HepG2 (cell line): Measurements from ENCODE around the gene MUL1. TPM values are rescaled to one million over a fixed set of nuclear protein-coding genes. Genes with fewer than 3 reads are reported as not detected.
A peak's percentile ranks its signal among the peaks of the same experiment; 100 is the strongest.

ENCODE experiments used
- ATAD3A ChIP-seq: sonication (generic); formaldehyde crosslinking; IDR thresholded peaks from 2 replicates; pipeline ENCODE4 v1.4.0; 2020; ENCODE audit warnings: missing genetic modification reagents
- POGK ChIP-seq: sonication (generic); formaldehyde crosslinking; conservative IDR thresholded peaks from 2 replicates; pipeline ENCODE4 v1.8.0; 2022; ENCODE audit warnings: mild to moderate bottlenecking, moderate library complexity, missing genetic modification reagents
- SAFB2 ChIP-seq: sonication (generic); formaldehyde crosslinking; IDR thresholded peaks from 2 replicates; pipeline ENCODE4 v1.5.1; 2020; ENCODE audit warnings: missing genetic modification reagents, low read depth, mild to moderate bottlenecking, borderline replicate concordance
- SMC3 ChIP-seq: IDR thresholded peaks from 2 replicates; pipeline ENCODE4 v1.6.1; 2011; ENCODE audit warnings: low read length, improper control_type of control experiment
- TGIF2 ChIP-seq: IDR thresholded peaks from 2 replicates; pipeline ENCODE4 v1.6.1; 2016; ENCODE audit warnings: control low read depth, missing compliant biosample characterization
- ZNF136 ChIP-seq: sonication (generic); formaldehyde crosslinking; IDR thresholded peaks from 2 replicates; pipeline ENCODE4 v1.8.1; 2022; ENCODE audit warnings: low read depth, mild to moderate bottlenecking, moderate library complexity, missing genetic modification reagents
- ZNF232 ChIP-seq: sonication (generic); formaldehyde crosslinking; IDR thresholded peaks from 2 replicates; pipeline ENCODE4 v1.4.0; 2020; ENCODE audit warnings: missing genetic modification reagents, borderline replicate concordance
- ZNF296 ChIP-seq: sonication (generic); formaldehyde crosslinking; conservative IDR thresholded peaks from 2 replicates; pipeline ENCODE4 v1.5.0; 2020; ENCODE audit warnings: mild to moderate bottlenecking, missing genetic modification reagents
- polyA plus RNA-seq, 8 experiments: library from polyadenylated mRNA; depleted of rRNA in 3 of 8; stranded (reverse) in 7 of 8; unstranded in 1 of 8; fragments of >200 nt; fragmentation: Illumina TruSeq in 4 of 8; extraction: Trizol in 4 of 8; gene quantifications; 2 replicates each; pipeline versions ENCODE4 v1.2.1 to v1.2.3, GENCODE V29; 2011 to 2016; ENCODE audit warnings: low read depth in 4 of 8, missing spikeins in 1 of 8, mixed read lengths in 1 of 8; ENCODE audit not compliant: insufficient read depth in 1 of 8
- total RNA-seq, 5 experiments: library from RNA; depleted of rRNA; stranded (reverse); fragments of >200 nt; fragmentation: Illumina TruSeq; extraction: Trizol; gene quantifications; 2 replicates each; pipeline ENCODE4 v1.2.3, GENCODE V29; 2016; ENCODE audit warnings: low read depth in 1 of 5
- TF ChIP-seq, protein P1 (sequence below): IDR thresholded peaks from 2 replicates; pipeline ENCODE4 v1.6.1; 2016; ENCODE audit warnings: low read depth, missing genetic modification reagents, missing compliant biosample characterization
- TF ChIP-seq, protein P2 (sequence below): sonication (generic); formaldehyde crosslinking; IDR thresholded peaks from 2 replicates; pipeline ENCODE4 v1.5.1; 2020; ENCODE audit warnings: mild to moderate bottlenecking, missing genetic modification reagents, borderline replicate concordance

MUL1 gene
- total and polyA plus RNA-seq, 2 of the 13 experiments (the other 11 are each of a cell fraction or from before 2014, with no cell fraction given), result 21.5 to 26.5 TPM

GRCh38 chr1:20476265-20477038 lies 31.5 kb downstream of the MUL1 start (continued):
- TF ChIP-seq ZNF296, result no peak
- TF ChIP-seq POGK, result peak; percentile 38; the same call in 1 of the 2 replicates
- TF ChIP-seq, protein P1, sequence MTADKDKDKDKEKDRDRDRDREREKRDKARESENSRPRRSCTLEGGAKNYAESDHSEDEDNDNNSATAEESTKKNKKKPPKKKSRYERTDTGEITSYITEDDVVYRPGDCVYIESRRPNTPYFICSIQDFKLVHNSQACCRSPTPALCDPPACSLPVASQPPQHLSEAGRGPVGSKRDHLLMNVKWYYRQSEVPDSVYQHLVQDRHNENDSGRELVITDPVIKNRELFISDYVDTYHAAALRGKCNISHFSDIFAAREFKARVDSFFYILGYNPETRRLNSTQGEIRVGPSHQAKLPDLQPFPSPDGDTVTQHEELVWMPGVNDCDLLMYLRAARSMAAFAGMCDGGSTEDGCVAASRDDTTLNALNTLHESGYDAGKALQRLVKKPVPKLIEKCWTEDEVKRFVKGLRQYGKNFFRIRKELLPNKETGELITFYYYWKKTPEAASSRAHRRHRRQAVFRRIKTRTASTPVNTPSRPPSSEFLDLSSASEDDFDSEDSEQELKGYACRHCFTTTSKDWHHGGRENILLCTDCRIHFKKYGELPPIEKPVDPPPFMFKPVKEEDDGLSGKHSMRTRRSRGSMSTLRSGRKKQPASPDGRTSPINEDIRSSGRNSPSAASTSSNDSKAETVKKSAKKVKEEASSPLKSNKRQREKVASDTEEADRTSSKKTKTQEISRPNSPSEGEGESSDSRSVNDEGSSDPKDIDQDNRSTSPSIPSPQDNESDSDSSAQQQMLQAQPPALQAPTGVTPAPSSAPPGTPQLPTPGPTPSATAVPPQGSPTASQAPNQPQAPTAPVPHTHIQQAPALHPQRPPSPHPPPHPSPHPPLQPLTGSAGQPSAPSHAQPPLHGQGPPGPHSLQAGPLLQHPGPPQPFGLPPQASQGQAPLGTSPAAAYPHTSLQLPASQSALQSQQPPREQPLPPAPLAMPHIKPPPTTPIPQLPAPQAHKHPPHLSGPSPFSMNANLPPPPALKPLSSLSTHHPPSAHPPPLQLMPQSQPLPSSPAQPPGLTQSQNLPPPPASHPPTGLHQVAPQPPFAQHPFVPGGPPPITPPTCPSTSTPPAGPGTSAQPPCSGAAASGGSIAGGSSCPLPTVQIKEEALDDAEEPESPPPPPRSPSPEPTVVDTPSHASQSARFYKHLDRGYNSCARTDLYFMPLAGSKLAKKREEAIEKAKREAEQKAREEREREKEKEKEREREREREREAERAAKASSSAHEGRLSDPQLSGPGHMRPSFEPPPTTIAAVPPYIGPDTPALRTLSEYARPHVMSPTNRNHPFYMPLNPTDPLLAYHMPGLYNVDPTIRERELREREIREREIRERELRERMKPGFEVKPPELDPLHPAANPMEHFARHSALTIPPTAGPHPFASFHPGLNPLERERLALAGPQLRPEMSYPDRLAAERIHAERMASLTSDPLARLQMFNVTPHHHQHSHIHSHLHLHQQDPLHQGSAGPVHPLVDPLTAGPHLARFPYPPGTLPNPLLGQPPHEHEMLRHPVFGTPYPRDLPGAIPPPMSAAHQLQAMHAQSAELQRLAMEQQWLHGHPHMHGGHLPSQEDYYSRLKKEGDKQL (CRISPR knock-in tag), result peak; percentile 58; the same call in 1 of the 2 replicates
- no peak for TF ChIP-seq ZNF136 (CRISPR knock-in tag)
- TF ChIP-seq ZNF232 (CRISPR knock-in tag), result no peak
- no peak for TF ChIP-seq ATAD3A (CRISPR knock-in tag)
- no peak for TF ChIP-seq TGIF2
- TF ChIP-seq SMC3, result 0 out of 2 replicates have a peak, but pooled peaks have one; percentile 5
- TF ChIP-seq, protein P2, sequence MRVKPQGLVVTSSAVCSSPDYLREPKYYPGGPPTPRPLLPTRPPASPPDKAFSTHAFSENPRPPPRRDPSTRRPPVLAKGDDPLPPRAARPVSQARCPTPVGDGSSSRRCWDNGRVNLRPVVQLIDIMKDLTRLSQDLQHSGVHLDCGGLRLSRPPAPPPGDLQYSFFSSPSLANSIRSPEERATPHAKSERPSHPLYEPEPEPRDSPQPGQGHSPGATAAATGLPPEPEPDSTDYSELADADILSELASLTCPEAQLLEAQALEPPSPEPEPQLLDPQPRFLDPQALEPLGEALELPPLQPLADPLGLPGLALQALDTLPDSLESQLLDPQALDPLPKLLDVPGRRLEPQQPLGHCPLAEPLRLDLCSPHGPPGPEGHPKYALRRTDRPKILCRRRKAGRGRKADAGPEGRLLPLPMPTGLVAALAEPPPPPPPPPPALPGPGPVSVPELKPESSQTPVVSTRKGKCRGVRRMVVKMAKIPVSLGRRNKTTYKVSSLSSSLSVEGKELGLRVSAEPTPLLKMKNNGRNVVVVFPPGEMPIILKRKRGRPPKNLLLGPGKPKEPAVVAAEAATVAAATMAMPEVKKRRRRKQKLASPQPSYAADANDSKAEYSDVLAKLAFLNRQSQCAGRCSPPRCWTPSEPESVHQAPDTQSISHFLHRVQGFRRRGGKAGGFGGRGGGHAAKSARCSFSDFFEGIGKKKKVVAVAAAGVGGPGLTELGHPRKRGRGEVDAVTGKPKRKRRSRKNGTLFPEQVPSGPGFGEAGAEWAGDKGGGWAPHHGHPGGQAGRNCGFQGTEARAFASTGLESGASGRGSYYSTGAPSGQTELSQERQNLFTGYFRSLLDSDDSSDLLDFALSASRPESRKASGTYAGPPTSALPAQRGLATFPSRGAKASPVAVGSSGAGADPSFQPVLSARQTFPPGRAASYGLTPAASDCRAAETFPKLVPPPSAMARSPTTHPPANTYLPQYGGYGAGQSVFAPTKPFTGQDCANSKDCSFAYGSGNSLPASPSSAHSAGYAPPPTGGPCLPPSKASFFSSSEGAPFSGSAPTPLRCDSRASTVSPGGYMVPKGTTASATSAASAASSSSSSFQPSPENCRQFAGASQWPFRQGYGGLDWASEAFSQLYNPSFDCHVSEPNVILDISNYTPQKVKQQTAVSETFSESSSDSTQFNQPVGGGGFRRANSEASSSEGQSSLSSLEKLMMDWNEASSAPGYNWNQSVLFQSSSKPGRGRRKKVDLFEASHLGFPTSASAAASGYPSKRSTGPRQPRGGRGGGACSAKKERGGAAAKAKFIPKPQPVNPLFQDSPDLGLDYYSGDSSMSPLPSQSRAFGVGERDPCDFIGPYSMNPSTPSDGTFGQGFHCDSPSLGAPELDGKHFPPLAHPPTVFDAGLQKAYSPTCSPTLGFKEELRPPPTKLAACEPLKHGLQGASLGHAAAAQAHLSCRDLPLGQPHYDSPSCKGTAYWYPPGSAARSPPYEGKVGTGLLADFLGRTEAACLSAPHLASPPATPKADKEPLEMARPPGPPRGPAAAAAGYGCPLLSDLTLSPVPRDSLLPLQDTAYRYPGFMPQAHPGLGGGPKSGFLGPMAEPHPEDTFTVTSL (CRISPR knock-in tag), result peak; percentile 67; the same call in 1 of the 2 replicates
- TF ChIP-seq SAFB2 (CRISPR knock-in tag), result peak; percentile 64; the same call in 1 of the 2 replicates
